Pericardium fibroblast (primary cell): ENCODE data around the gene WRNIP1. TPM values are rescaled to one million over a fixed set of nuclear protein-coding genes. Genes with fewer than 3 reads are reported as not detected.

ENCODE experiments used
- total RNA-seq: library from RNA; depleted of rRNA; stranded (reverse); fragments of >200 nt; gene quantifications from 2 replicates; pipeline ENCODE4 v1.2.3, GENCODE V29; 2015

WRNIP1 gene
- total RNA-seq = 35.0 and 44.5 TPM in 2 replicates

DNA sequence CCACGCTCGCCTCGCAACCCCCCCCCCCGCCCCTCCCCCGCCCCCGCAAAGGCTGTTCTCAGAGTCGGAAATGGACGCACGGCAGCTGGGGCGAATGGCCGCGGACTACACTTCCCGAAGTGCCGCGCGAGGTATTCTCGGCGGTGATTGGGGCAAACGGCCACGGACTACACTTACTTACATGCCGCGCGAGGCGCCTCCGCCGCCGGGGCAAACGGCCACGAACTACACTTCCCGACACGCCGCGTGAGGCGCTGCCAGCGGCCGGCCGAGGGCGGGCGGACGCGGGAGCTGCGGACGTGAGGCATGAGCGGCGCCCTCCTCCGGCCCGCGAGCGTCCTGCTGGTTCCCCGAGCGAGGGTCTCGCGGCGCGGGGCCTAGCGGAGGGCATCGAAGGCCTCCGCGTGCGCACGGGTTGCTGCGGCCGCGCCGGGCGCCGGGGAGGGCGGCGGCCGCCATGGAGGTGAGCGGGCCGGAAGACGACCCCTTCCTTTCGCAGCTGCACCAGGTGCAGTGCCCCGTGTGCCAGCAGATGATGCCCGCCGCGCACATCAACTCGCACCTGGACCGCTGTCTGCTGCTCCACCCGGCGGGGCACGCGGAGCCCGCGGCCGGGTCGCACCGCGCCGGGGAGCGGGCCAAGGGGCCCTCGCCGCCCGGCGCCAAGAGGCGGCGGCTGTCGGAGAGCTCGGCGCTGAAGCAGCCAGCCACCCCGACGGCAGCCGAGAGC is at the start of gene WRNIP1:
TSS of gene WRNIP1 (plus strand) at position 228 of the 730 bp plus-strand sequence. CDS start at position 458, 230 bp downstream.

GRCh38 chr6:2750832-2751231 is 14.4 kb upstream of the WRNIP1 start, which contains the start of gene MYLK4:
Gene MYLK4, minus strand, starts transcription at chr6:2750922. Its CDS starts 1,628 bp downstream, at chr6:2749294.

Other genes starting within 250 kb of the WRNIP1 start
- 0.47 and 3.2 TPM in 2 replicates for gene MYLK4, start 14.5 kb upstream of the WRNIP1 start, total RNA-seq
- 11.4 and 17.3 TPM in 2 replicates for gene SERPINB1, start 76.5 kb downstream of the WRNIP1 start, total RNA-seq
- 3.8 and 21.1 TPM in 2 replicates for gene SERPINB9, start 137.9 kb downstream of the WRNIP1 start, total RNA-seq
- gene SERPINB6, start 206.2 kb downstream of the WRNIP1 start, total RNA-seq = 97.1 and 107 TPM in 2 replicates
- 28.8 and 37.3 TPM in 2 replicates for gene NQO2, start 234.5 kb downstream of the WRNIP1 start, total RNA-seq